Effector memory CD8-positive, alpha-beta T cell (primary cell): ENCODE measurements around the gene RNFT2.

Experiments
- ATAC-seq: fragments of 150-1000 bp; cut with Tn5 transposase; replicated peaks from 2 replicates; pipeline ENCODE4 v1.10.0; 2021; ENCODE audit warnings: mild to moderate bottlenecking, moderate library complexity
- DNase-seq, 3 experiments: peaks; one replicate each; pipeline ENCODE4 v3.0.0; 2021
- H3K27ac Mint-ChIP-seq, 2 donors: one replicate each; pipeline ENCODE4 v1.8.0; 2022; ENCODE audit warnings: mild to moderate bottlenecking in 2 of 2, mixed read lengths in 2 of 2, moderate library complexity in 2 of 2
- H3K27me3 Mint-ChIP-seq, 2 donors: one replicate each; pipeline ENCODE4 v1.8.0; 2022; ENCODE audit warnings: mixed read lengths in 2 of 2
- H3K36me3 Mint-ChIP-seq: one replicate; pipeline ENCODE4 v1.8.0; 2022; ENCODE audit warnings: mild to moderate bottlenecking, moderate library complexity, mixed read lengths; ENCODE audit not compliant: insufficient read depth
- H3K4me1 Mint-ChIP-seq, 2 donors: one replicate each; pipeline ENCODE4 v1.8.0; 2022; ENCODE audit warnings: low read depth in 2 of 2, mixed read lengths in 2 of 2
- H3K4me3 Mint-ChIP-seq, 2 donors: one replicate each; pipeline ENCODE4 v1.8.0; 2022; ENCODE audit warnings: mild to moderate bottlenecking in 2 of 2, mixed read lengths in 2 of 2, moderate library complexity in 2 of 2
- H3K9me3 Mint-ChIP-seq, 2 donors: one replicate each; pipeline ENCODE4 v1.8.0; 2022; ENCODE audit warnings: mixed read lengths in 2 of 2
- total RNA-seq, 9 experiments: gene quantifications; one replicate each; lab custom pipeline; 2026; lab: John Stamatoyannopoulos, UW

Gene RNFT2
- 1.9 to 8.7 (median 5.5) reads per million in 9 experiments for total RNA-seq

GRCh38 chr12:116737774-116738657 lies at the start of gene RNFT2, which contains the start of gene SPRING1:
Gene RNFT2, plus strand, starts transcription at chr12:116738315. Its CDS starts 2,183 bp downstream, at chr12:116740498.
Gene SPRING1, minus strand, starts transcription at chr12:116738069. Its CDS starts 169 bp downstream, at chr12:116737900.
- Mint-ChIP-seq H3K27me3 (no peaks in the 10 kb centered on the region), H3K36me3 (peaks cover 26% of the 10 kb centered on the region), H3K4me3 (peak within 1 kb of the TSS; percentile 88 to 93), H3K27ac (peak within 1 kb of the TSS; percentile 91 to 93), H3K4me1 (peaks cover 30 to 37% of the 10 kb centered on the region in 2 donors), H3K9me3 (no peaks in the 10 kb centered on the region)
- DNase-seq = peak; percentile 98 to 99 (median 99)
- ATAC-seq = peak; percentile 95

GRCh38 chr12:116689521-116689920 lies 48.6 kb upstream of the RNFT2 start:
- Mint-ChIP-seq H3K36me3 (no peaks in the 10 kb centered on the region), H3K4me3 (no peak overlapping the region), H3K4me1 (no peaks in the 10 kb centered on the region), H3K27ac (no peak overlapping the region), H3K9me3 (no peaks in the 10 kb centered on the region), H3K27me3 (peaks cover 27 to 52% of the 10 kb centered on the region in 2 donors)
- ATAC-seq = no peak
- DNase-seq = no peak

GRCh38 chr12:116689979-116690744 lies 48.0 kb upstream of the RNFT2 start:
- no peaks in the 10 kb centered on the region for H3K36me3 Mint-ChIP-seq
- DNase-seq (no peak), ATAC-seq (no peak)
- no peak overlapping the region for H3K4me3 Mint-ChIP-seq
- H3K27me3 Mint-ChIP-seq = peaks cover 34 to 58% of the 10 kb centered on the region in 2 donors
- H3K9me3 Mint-ChIP-seq = no peaks in the 10 kb centered on the region
- no peak overlapping the region for H3K27ac Mint-ChIP-seq
- no peaks in the 10 kb centered on the region for H3K4me1 Mint-ChIP-seq

GRCh38 chr12:116691205-116691604 lies 46.9 kb upstream of the RNFT2 start:
- Mint-ChIP-seq H3K4me3 (no peak overlapping the region), H3K9me3 (no peaks in the 10 kb centered on the region), H3K27me3 (peaks cover 41 to 69% of the 10 kb centered on the region in 2 donors), H3K36me3 (no peaks in the 10 kb centered on the region), H3K4me1 (no peaks in the 10 kb centered on the region), H3K27ac (no peak overlapping the region)
- no peak for DNase-seq
- ATAC-seq = no peak

- Mint-ChIP-seq H3K4me1 (no peaks in the 10 kb centered on the region), H3K4me3 (no peak overlapping the region), H3K27me3 (peaks cover 45 to 73% of the 10 kb centered on the region in 2 donors), H3K9me3 (no peaks in the 10 kb centered on the region), H3K36me3 (no peaks in the 10 kb centered on the region), H3K27ac (no peak overlapping the region)
- ATAC-seq = no peak
- no peak for DNase-seq
Observed at GRCh38 chr12:116691636-116692035, 46.5 kb upstream of the RNFT2 start.

GRCh38 chr12:116692605-116693004 lies 45.5 kb upstream of the RNFT2 start:
- no peak overlapping the region for H3K4me3 Mint-ChIP-seq
- H3K9me3 Mint-ChIP-seq = no peaks in the 10 kb centered on the region
- no peaks in the 10 kb centered on the region for H3K36me3 Mint-ChIP-seq
- no peaks in the 10 kb centered on the region for H3K4me1 Mint-ChIP-seq
- no peak for DNase-seq
- H3K27me3 Mint-ChIP-seq = peaks cover 48 to 68% of the 10 kb centered on the region in 2 donors
- H3K27ac Mint-ChIP-seq = no peak overlapping the region
- ATAC-seq = no peak

GRCh38 chr12:116693286-116694227 lies 44.6 kb upstream of the RNFT2 start:
- Mint-ChIP-seq H3K4me1 (no peaks in the 10 kb centered on the region), H3K27me3 (peaks cover 48 to 68% of the 10 kb centered on the region in 2 donors), H3K36me3 (no peaks in the 10 kb centered on the region), H3K27ac (no peak overlapping the region), H3K9me3 (no peaks in the 10 kb centered on the region), H3K4me3 (peak overlapping the region in 1 of 2 donors; percentile 24)
- ATAC-seq = no peak
- DNase-seq = no peak

GRCh38 chr12:116694653-116695463 lies 43.3 kb upstream of the RNFT2 start:
- Mint-ChIP-seq H3K27me3 (peaks cover 48 to 59% of the 10 kb centered on the region in 2 donors), H3K9me3 (no peaks in the 10 kb centered on the region), H3K36me3 (no peaks in the 10 kb centered on the region), H3K4me1 (no peaks in the 10 kb centered on the region), H3K4me3 (no peak overlapping the region), H3K27ac (no peak overlapping the region)
- DNase-seq (no peak), ATAC-seq (no peak)

GRCh38 chr12:116695464-116695725 lies 42.7 kb upstream of the RNFT2 start:
- Mint-ChIP-seq H3K27ac (no peak overlapping the region), H3K36me3 (no peaks in the 10 kb centered on the region), H3K4me1 (no peaks in the 10 kb centered on the region), H3K9me3 (no peaks in the 10 kb centered on the region), H3K27me3 (peaks cover 48 to 58% of the 10 kb centered on the region in 2 donors), H3K4me3 (no peak overlapping the region)
- DNase-seq (no peak), ATAC-seq (no peak)

- ATAC-seq (no peak), DNase-seq (no peak)
- Mint-ChIP-seq H3K4me1 (no peaks in the 10 kb centered on the region), H3K9me3 (no peaks in the 10 kb centered on the region), H3K27ac (no peak overlapping the region), H3K36me3 (no peaks in the 10 kb centered on the region), H3K4me3 (no peak overlapping the region), H3K27me3 (peaks cover 42 to 52% of the 10 kb centered on the region in 2 donors)
Observed at GRCh38 chr12:116697305-116697704, 40.8 kb upstream of the RNFT2 start.

- Mint-ChIP-seq H3K27me3 (peaks cover 39 to 52% of the 10 kb centered on the region in 2 donors), H3K9me3 (no peaks in the 10 kb centered on the region), H3K27ac (no peak overlapping the region), H3K4me1 (no peaks in the 10 kb centered on the region), H3K4me3 (no peak overlapping the region), H3K36me3 (no peaks in the 10 kb centered on the region)
- DNase-seq = no peak
- no peak for ATAC-seq
Observed at GRCh38 chr12:116697716-116698115, 40.4 kb upstream of the RNFT2 start.

- Mint-ChIP-seq H3K9me3 (no peaks in the 10 kb centered on the region), H3K4me1 (peaks cover 0 to under 1% of the 10 kb centered on the region in 2 donors), H3K27me3 (peaks cover 36 to 52% of the 10 kb centered on the region in 2 donors), H3K36me3 (no peaks in the 10 kb centered on the region), H3K4me3 (no peak overlapping the region), H3K27ac (no peak overlapping the region)
- ATAC-seq (no peak), DNase-seq (no peak)
Observed at GRCh38 chr12:116698116-116698515, 40.0 kb upstream of the RNFT2 start.
